Pons (tissue), 1 donor: Measurements from ENCODE around the gene B3GLCT.

Experiments
- DNase-seq: peaks from one replicate; pipeline ENCODE4 v3.0.0-alpha.2; 2016; ENCODE audit warnings: low spot score

The B3GLCT gene

DNA sequence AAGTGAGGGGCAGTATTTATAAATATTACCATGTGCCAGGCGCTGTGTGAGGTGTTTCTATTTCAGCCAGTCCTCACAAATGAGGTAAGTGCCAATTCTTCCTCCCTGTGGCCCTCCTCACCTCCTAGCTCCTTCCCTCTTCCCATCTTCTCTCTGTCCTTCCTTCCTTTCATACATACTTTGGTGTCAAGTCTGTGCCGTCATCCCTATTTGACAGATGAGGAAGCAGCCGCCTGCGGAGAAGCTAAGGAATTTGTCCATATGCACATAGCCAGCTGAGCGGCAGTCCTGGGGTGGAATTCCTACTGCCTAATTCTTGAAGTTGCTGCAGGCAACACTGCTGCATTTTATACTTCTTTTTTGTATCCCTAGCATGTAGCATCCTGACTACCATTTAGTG is 150.8 kb downstream of the B3GLCT start:
- DNase-seq: no peak

- DNase-seq: no peak
Observed at GRCh38 chr13:31351376-31351775, 151.6 kb downstream of the B3GLCT start.

DNA sequence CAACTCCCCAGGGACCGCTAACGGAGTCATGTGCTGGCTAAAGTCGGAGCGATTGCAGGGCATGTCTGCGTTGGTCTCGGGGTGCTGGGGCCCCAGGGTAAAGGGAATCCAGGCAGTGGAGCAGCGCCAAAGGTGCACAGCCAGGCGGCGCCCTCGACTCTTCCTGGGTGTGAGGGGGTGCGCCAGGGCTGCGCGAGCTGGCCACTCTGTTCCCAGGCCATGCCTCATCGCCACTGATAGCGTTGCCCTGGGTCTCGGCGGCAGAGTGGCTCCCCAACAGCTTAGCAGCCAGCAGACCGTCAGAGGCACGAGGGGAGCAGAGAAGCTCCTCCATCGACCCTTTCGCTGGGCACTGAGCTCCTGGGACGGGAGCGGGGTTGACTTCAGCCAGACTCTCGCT is 152.7 kb downstream of the B3GLCT start:
- no peak for DNase-seq

DNA sequence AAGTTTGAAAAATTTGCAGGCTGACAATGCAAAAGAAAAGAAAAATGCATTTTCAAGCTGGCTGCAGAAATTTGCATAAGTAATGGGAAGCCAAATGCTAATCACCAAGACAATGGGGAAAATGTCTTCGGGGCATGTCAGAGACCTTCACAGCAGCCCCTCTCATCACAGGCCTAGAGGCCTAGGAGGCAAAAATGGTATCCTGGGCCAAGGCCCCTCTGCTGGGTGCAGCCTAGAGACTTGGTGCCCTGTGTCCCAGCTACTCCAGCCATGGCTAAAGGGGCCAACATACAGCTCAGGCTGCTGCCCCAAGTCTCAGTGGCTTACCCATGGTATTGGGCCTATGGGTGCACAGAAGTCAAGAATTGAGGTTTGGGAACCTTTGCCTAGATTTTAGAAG is 155.2 kb downstream of the B3GLCT start:
- no peak for DNase-seq

DNA sequence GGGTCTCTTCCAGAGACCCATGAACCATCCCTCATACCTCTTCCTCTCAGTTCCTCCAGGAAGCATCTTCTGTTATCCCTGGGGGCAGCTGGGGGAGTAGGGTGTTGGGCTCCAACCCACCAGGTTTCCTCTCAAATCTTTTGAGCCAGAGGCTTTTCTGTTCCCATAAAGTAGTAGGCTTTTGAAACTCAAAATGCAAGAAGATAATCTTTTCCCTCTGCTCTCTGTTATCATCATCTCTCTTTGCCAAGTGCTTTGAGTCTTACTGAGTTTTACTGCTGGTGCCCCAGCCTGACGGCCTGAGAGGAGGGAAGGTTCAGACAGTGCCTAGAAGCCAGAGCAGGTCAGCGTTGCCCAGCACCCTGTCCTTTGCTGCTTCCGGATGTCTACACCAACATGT is 157.2 kb downstream of the B3GLCT start:
- DNase-seq: no peak

GRCh38 chr13:31357581-31357980 is 157.8 kb downstream of the B3GLCT start:
- no peak for DNase-seq

DNA sequence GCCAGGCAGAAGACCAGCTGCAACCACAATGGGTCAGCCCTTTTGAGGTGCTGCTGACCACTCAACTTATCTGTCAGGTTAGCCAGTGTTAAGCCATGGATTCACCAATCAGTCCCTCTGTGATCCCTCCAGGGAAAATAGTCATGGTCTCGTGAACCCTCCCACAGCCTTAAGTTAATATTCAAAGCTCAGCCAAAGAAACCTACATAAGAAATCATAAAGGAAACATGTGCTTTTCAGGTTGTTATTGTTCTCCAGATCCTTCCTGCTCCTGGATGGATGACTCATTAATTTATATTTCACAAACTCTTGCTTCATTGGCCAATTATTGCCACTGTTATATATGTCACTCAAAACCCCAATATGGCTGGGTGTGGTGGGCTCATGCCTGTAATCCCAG is 161.9 kb downstream of the B3GLCT start:
- DNase-seq: no peak

- no peak for DNase-seq
Observed at GRCh38 chr13:31365630-31366029, 165.9 kb downstream of the B3GLCT start.

DNA sequence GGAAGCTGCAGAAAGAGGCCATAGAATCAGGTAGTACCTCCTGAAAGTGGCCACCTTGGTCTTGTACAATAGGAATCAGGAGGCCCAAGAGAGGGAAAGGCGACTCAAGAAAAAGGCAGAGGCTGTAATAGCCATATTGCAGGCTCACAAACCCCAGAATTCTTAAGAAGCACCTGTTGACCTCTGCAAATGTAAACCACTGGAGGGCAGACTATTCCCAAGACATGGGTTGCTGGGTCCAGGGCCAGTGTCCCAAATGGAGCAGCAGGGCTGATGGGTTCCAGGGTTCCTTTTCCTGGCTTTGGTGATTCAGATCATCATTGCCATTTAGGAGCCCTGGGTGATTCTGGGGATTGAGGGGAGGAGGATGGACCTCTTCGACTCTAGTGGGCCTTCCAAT is 167.6 kb downstream of the B3GLCT start:
- no peak for DNase-seq

GRCh38 chr13:31369213-31369612 is 169.4 kb downstream of the B3GLCT start:
- no peak for DNase-seq

DNA sequence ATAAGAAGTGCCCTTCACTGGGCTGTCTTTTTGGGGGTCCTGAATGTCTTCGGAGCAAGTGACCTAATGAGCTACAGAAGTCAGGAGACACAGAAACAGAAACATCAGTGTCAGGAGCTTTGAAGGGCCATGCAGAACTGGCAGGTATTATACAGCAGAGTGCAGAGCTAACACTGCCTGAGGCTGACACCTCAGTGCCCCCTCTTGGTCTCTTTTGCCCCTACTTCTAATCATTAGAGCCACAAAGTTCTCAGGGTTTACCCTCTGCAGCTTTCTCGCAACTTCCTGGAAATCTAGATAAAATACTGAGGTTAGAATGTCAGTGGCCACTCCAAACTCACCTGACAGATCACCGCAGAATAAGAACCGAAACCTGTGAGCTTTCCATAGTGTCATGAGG is 172.7 kb downstream of the B3GLCT start:
- no peak for DNase-seq

DNA sequence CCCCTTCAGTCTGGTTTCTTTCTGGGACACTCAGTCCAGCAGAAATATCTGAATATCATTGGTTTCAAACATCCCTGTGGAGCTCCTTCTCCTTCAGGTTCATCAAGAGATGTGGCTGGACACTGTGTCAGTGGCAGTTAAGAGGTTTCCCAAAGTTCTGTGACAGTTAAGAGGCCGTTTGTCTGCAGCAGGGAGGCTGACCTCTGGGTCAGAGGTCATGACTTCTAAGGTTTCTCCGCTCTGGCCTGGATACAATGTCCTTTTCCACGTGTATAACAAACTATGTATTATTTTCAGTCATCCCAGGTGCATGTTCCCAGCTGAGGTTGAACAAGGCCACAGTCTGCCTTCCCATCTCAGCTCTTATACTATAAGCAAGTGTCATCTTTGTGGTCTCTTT is 174.9 kb downstream of the B3GLCT start:
- no peak for DNase-seq

DNA sequence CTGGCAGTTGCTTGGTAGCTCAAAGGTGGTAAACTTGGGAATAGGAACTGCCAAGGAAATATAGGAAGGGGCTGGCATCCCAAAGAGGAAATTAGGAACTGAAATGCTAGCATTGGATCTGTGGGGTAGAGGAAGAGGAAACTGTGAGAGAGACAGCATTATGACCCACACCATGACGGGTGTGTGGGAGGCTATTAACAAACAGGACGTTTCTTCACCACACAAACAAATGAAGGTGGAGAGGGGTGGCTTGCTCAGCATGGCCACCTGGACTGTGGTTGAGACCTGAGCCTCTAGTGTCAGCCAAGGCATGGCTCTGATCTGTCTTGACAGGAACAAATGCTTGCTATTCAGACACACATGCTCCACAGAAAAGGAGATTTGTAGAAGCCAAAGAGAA is 178.2 kb downstream of the B3GLCT start:
- DNase-seq: no peak

DNA sequence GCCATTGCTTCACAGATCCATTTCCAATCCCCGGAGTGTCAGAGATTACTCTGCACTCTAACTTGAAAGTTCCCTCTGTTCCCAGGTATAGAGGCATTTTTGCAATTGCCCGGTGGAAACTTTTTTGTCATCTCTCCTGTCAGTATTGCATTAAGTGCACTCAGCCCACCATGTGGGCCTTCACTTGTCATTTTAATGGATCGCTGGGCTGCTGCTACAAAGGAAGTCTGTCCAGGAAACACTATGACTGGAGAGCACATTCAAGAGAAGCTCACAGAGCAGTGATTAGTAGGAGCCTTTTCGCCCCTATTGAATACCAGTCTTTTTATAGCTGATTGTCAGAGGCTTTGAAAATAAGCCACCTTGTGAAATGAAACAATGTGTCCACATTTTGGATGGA is 180.9 kb downstream of the B3GLCT start:
- DNase-seq: no peak
